DMS 273 (cell line): Measurements from ENCODE around the gene MAPK14.
"Not testable (repeated sequence)": the region's sequence is repeated elsewhere in the genome, so short reads cannot be mapped to it uniquely, and the experiment has no call there.

ENCODE experiments used
- DNase-seq: peaks from one replicate; lab custom pipeline; 2025; ENCODE audit not compliant: unreplicated experiment; lab: John Stamatoyannopoulos, UW

The MAPK14 gene

DNA sequence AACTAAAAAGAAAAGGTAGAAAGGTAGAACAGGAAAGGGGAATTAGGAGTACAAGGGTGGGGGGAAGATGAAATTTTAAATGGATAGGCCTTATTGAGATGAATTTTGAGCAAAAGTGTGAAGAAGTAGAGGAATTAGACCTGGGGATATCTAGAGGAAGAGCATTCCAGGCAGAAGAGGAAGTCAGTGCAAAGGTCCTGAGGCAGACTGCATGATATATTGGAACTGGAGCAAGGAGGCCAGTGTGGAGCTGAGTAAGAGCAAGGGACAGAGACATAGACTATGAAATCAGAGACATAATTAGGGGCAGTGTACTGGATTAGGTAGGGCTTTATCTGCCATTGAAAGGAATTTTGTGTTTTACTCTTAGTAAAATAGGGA lies 40.4 kb downstream of the MAPK14 start:
- no peak for DNase-seq

DNA sequence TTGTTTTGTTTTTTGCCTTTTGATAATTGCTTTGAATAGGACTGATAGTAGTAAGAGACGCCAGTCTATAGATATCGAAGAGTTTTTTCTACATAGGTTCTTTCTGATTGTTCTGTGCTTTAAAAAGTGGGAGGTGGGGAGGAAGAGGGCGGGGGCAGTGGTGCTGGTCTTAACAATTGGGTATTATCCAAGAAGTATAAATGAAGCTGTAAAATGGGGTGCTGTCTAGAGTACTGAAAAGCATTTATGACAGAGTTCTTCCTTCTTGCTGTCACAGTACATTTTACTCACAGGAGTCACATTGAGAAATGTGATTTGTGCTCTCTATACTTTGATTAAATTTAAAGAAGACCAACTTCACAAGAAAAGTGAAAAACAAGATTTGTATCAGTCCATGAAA lies 41.0 kb downstream of the MAPK14 start:
- DNase-seq, result no peak

DNA sequence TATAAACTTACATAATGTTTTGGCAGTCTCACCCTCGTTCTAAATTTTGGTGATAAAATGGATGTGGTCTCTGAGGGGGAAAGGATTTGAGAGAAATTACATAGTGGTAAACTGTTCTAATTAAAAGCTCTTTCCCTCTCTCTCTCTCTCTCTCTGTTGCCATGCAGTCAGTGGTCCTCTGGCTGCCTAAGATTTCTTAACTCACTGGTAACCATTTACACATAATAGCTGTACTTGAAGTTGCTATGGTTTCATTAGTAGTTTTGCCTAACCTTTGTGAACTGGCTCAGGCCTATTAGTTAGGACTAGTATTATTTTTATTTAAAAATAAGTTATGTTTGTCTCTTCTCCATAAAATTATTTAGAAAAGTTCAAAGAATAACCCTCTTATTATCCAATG lies 42.0 kb downstream of the MAPK14 start:
- DNase-seq, result no peak

DNA sequence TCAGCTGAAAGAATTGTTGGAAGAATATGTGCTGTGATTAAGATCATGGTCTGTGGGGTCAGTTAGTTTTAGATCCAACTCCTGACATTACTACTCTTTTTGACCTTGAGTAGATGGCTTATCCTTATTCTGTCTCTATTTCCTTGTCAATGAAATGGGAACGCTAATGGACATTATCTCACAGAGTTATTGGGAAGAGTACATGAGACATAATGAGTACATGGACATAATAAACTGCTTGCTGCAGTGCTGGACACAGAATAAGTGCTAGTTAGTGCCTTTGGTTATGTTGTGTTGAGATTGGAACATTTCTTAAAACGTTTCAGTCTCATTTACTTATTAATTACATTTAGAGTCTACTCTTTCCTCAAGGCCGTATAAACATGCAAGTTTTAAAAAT lies 42.6 kb downstream of the MAPK14 start:
- DNase-seq, result no peak

DNA sequence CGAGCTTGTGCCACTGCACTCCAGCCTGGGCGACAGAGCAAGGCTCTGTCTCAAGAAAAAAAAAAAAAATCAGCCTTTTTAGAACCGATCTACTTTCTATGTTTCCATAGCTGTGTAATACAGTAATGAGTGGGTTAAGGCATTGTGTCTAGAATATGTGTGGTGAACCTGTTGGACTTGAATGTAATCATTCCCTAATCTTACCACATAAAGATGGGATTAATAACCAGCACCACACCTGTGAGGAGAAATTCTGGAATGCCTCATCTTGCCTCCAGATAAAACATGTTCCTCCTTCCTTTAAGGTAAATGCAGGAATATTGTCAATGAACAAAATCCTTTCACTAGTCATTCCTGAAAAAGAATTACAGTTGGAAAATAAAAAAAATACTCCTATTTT lies 43.7 kb downstream of the MAPK14 start:
- no peak for DNase-seq

DNA sequence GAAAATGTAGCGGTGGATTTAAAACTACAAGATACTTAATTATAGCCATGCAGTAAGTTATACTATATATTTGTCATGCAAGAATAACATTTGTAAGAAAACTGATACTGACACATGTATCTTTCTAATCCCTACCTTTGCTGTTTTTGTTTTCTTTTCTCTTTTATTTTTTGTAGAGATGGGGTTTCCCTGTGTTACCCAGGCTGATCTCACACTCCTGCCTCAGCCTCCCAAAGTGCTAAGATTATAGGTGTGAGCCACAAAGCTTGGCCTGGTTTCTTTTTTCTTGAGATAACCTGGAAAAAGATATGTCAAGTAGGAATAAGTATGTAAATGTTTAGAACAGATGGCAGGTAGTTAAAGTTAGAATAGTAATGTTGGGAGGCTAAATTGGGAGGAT lies 44.1 kb downstream of the MAPK14 start:
- no peak for DNase-seq

DNA sequence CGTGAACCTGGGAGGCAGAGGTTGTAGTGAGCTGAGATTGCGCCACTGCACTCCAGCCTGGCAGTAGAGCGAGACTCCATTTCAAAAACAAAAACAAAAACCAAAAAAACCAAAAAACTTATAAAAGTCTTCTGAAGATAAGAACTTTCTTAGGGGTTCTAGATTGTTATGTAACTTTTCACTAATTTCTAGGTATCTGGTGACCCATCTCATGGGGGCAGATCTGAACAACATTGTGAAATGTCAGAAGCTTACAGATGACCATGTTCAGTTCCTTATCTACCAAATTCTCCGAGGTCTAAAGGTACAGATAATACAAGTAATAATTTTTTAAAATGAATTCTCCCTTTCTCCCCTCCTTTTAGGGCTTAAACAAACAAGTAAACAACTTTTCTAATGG lies 45.1 kb downstream of the MAPK14 start:
- DNase-seq, result no peak

DNA sequence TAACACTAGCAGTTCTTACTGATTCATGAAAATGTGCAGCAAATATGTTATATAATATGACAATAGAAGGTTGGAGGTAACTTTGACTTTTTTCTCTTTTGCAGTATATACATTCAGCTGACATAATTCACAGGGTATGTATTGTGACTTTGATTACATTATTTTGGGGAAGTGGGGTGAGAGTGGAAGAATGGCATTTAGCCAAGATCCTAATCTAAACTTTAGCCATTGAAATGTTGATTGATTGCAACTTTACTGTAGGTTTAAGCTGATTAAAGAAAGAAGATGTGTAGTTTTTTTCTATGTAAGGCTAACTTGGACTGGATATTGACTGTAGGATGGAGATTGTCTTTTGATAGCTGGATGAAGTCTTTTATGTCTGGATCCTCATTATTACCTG lies 46.0 kb downstream of the MAPK14 start:
- no peak for DNase-seq

DNA sequence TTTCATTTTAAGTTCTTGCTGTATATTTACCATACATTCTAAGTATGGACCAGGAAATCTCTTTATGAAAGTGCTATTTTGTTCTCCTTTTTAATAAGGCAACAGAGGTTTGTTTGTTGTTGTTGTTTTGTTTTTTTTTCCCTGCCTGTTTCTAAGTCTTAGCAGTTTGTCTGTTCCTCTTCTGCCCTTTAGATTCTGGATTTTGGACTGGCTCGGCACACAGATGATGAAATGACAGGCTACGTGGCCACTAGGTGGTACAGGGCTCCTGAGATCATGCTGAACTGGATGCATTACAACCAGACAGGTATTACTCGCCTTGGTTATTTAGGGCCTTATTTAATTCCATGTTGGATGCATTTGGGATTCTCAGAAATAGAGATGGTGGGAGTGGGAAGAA lies 48.0 kb downstream of the MAPK14 start:
- no peak for DNase-seq

DNA sequence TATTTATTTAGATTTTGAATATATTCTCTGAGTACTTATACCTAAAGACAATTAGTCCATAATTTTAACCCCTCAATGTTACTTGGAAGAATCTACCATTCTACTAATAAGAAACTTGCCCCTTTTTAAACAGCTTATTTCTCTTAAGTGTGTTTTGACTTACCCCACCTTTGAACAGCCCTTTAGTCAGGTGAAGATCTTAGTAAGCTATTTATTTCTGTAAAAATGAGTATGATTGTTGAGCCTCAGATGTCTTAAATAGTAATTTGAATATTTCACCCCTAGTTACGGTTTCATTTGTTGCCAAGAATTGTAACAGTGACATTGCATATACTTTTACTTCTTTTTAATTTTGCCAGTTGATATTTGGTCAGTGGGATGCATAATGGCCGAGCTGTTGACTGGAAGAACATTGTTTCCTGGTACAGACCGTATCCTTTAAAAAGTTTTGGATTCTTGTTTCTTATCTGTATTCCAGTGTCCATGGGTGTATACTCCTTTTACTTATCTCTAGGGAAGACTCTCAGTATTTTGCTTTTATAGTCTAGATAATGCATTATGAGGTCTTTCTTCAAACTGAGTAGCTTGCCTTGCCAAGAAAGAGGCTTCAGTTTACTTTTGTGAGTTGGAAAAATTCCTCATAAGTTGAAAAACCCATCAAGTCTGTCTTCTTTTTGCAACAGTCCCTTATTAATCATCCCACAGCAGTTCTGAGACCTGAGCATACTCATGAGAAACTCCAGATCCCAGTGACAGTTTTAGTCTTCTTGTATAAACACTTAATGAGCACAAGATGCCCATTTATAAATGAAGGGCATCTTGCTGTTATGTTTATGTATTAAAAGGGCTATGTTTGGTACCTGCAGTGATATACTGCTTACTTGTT lies 48.8 kb downstream of the MAPK14 start:
- DNase-seq, result no peak

DNA sequence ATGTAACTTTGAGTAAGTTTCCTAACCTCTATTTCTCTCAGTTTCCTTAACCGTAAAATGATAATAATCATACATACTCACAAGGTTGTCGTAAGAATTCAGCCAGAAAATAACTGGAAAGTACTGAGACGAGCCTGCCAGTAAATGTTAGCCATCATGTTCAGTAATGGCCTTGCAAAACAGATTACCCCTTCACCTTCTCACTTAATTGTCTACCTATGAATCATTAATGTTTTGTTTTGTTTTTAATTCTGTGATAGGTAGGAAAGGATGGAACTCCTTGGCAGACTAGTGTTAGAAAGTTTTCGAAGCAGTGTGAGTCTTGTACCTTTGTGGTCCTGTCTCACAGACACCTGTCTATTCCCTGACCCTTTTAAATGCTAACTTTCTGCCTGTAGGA lies 50.6 kb downstream of the MAPK14 start:
- no peak for DNase-seq

DNA sequence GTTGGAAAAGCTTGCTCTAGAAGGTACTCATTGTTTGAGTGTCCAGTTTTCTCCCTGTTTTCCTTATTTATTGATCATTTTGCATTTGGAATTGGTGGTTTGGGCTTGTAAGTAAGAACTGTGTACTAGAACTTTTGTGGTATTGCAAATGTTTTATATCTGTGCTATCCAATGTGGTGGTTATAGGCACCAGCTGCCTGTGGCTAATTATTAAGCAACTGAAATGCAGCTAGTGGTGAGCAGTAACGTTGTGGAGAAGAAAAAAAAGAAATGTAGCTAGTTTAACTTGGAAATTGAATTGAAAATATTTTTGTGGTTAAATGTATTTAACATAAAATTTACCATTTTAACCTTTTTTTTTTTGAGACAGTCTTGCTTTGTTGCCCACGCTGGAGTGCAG lies 52.0 kb downstream of the MAPK14 start:
- DNase-seq, result no peak

DNA sequence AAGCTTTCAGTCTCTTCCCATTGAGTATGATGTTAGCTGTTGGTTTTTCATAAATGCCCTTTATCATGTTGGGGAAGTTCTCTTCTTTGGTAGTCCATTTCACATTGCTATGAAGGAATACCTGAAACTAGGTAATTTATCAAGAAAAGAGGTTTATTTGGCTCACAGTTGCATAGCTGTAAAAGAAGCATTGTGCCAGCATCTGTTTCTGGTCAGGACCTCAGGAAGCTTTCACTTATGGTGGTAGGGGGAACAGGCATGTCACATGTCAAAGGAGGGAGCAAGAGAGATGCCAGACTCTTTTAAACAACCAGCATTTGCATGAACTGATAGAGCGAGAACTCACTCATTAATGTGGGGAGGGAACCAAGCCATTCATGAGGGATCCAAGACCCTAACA lies 54.7 kb downstream of the MAPK14 start:
- DNase-seq, result no peak

DNA sequence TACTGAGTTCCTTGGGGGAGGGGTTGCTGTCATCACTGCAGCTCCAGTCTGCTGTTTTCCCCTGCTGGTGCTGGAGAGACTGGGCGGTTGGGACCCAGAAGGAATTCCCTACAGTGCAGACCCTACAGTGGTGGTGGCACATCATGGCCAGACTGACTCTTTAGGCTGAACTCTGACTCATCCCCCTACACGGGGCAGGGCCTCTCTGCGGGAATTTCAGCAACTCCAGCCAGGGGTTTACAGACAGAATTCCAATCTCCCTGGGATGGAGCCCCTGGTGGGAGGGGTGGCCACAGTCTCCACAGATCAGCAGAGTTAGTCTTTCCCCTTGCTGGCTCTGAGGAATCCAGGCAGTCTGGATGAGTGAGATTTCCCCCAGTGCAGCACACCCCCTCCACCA lies 55.8 kb downstream of the MAPK14 start:
- DNase-seq, result no peak

DNA sequence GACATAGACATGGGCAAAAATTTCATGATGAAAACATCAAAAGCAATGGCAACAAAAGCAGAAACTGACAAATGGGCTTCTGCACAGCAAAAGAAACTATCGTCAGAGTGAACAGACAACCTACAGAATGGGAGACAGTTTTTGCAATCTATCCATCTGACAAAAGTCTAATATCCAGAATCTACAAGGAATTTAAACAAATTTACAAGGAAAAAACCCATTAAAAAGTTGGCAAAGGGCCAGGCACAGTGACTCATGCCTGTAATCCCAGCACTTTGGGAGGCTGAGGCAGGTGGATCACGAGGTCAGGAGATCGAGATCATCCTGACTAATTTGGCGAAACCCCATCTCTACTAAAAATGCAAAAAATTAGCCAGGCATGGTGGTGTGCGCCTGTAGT lies 60.6 kb downstream of the MAPK14 start:
- DNase-seq, result not testable (repeated sequence)

DNA sequence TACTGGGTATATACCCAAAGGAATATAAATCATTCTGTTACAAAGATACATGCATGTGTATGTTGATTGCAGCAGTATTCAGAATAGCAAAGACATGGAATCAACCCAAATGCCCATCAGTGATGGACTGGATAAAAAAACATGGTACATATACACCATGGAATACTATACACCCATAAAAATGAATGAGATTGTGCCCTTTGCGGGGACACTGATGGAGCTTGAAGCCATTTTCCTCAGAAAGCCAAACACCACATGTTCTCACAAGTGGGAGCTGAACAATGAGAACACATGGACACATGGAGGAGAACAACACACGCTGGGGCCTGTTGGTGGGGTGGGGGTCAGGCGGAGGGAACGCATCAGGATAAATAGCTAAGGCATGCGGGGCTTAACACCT lies 61.4 kb downstream of the MAPK14 start:
- no peak for DNase-seq

DNA sequence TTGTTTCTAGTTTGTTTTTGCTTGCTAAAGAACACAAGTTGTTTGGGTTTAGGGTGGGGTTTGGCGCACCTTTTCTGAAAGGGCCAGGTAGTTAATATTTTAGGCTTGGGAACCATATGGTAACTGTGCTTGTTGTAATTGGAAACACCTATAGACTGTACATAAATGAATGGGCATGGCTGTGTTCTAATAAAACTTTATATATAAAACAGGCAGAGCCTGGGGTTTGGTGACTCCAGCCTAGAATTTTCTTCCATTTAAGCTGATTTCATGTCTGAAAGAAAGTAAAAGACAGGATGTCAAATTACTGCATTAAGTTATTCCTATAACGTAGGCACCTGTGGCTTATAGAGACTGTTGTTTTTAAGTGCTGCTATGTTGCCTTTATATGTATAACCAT lies 66.6 kb downstream of the MAPK14 start:
- DNase-seq, result no peak

DNA sequence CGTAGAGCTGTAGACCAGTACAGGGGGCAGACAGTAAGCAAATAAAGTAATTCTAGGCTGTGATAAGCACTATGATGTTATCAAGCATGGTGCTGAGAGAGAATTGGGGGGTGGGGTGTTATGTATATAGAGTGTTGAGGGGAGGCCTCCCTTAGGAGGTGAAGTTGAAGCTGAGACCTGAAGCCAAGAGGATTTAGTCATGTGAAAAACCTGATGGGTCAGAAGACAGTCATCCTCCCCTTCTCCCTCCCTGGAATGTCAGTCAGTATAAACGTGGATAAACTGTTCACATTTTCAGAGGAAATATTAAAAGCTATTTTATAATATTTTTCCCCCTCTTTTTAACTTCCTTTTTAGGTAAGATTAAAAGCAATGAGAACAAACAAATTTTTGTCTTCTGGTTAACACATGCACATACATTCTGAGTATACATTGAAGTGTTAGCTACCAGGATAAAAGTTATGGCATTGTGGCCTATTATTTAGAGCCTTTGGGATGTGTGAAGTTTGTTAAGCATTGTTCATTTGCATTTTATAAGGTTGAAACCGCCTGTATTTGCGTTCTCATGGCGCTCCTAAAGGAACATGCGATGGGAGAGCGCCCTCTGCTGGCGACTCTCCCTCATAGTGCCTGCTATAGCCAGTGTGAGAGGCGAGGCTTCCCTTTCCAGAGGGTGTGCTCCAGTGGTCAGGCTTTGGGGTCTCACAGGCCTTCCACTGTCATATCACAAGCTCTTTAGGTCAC lies 67.3 kb downstream of the MAPK14 start:
- DNase-seq, result peak; percentile 91

DNA sequence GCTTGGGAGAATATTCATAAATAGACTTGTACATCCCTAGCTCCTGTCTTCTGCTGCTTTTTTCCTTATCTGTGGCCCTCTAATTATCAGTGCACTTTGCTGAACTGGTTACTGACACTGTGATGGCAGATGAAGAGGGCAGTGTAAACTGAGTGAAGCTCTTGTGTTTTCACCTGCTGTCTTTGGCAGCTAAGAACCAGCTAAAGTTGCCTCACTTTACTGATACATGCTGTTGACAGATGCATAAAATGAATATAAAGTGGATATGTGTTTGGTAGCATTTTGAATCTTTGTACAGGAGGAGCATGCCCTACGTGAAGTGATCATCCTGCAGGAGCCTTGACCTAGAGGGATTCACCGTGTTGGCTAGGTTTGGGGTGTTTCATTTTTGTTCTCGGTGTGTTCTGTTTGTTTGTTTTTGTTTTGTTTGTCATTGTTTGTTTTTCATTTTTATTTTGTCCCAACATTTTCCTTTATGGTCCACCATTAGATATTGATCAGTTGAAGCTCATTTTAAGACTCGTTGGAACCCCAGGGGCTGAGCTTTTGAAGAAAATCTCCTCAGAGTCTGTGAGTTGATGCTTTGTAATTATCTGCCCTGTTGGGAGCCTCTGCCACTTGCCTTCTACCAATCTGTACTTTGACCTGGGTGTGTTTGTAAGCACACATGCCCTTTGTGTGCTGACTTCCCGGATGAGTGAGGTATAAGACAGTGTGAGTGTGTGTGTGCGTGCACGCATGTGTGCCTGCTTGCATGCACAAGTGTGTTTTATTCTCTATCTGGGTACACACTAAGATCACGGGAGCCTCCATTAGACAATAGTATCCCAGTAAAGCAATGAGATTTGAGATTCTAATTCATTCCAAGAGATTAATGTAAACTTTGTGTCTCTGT lies 68.1 kb downstream of the MAPK14 start:
- DNase-seq, result no peak

DNA sequence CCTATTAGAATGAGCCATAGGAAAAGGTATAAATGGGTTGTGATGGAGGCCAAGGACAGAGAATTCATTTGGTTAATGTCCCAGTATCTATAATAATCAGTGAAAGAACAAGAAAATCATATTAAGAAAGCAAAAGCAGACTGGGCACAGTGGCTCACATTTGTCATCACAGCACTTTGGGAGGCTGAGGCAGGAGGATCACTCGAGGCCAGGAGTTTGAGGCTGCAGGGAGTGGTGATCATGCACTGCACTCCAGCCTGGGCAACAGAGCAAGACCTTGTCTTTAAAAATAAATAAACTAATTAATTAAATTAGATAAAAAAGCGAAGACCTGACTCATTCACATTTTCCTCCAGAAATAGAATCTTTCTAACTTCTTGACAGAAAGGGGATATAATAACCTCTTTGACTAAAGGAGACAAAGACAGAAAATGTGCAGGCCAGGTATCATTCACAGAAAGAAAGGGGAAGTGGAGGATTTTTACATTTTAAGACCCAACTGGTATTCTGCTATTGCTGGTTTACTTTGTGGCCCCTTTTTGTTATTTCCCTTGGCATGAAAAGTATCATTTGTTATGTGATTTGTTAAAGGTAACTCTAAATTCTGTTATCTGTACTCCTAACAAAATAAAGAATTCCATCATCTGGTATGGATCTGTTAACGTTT lies 70.8 kb downstream of the MAPK14 start:
- no peak for DNase-seq
